Measurements from ENCODE around the gene TMEM117. TPM values are rescaled to one million over a fixed set of nuclear protein-coding genes. Genes with fewer than 3 reads are reported as not detected.
"Not testable (repeated sequence)": the region's sequence is repeated elsewhere in the genome, so short reads cannot be mapped to it uniquely, and the experiment has no call there.

TMEM117 gene
- total RNA-seq, 6 experiments from 2014 or later, result 2.4 to 15.3 (median 3.1) TPM

GRCh38 chr12:44245932-44246331, 410.1 kb downstream of the TMEM117 start:
- 86% methylated on average over 2 of the region's 2 CpGs for WGBS (ENCODE audit: insufficient coverage, low coverage, low lambda C conversion rate, missing lambda C conversion rate)
- H3K27ac ChIP-seq, result no peak overlapping the region

GRCh38 chr12:44246482-44247105, 410.7 kb downstream of the TMEM117 start:
- H3K27me3 ChIP-seq, result no peaks in the 10 kb centered on the region
- DNase-seq (no peak), ATAC-seq (no peak)
- intact Hi-C loops (cut with DNase I), result no loop called here
- no peaks in the 10 kb centered on the region for H3K9me3 ChIP-seq
- no peak overlapping the region for H3K27ac ChIP-seq
- no peaks in the 10 kb centered on the region for H3K36me3 ChIP-seq
- TF ChIP-seq POLR2A (IDR thresholded peaks at IDR 0.05) (no peak), CTCF (IDR thresholded peaks at IDR 0.05) (no peak)
- H3K4me1 ChIP-seq, result no peaks in the 10 kb centered on the region
- 83% methylated on average over 3 of the region's 3 CpGs for WGBS (ENCODE audit: insufficient coverage, low coverage, low lambda C conversion rate, missing lambda C conversion rate)
- no peak overlapping the region for H3K4me3 ChIP-seq

More at GRCh38 chr12:44245932-44246331, 410.1 kb downstream of the TMEM117 start:
- H3K9me3 ChIP-seq, result no peaks in the 10 kb centered on the region
- no peak for TF ChIP-seq POLR2A (IDR thresholded peaks at IDR 0.05)
- TF ChIP-seq CTCF (IDR thresholded peaks at IDR 0.05), result no peak
- DNase-seq (no peak), ATAC-seq (no peak)
- no peaks in the 10 kb centered on the region for H3K4me1 ChIP-seq
- intact Hi-C loops (cut with DNase I), result no loop called here
- no peaks in the 10 kb centered on the region for H3K27me3 ChIP-seq
- H3K4me3 ChIP-seq, result no peak overlapping the region
- H3K36me3 ChIP-seq, result no peaks in the 10 kb centered on the region

- H3K36me3 ChIP-seq, result no peaks in the 10 kb centered on the region
- no peak overlapping the region for H3K27ac ChIP-seq
- H3K27me3 ChIP-seq, result no peaks in the 10 kb centered on the region
- intact Hi-C loops (cut with DNase I), result no loop called here
- H3K9me3 ChIP-seq, result no peaks in the 10 kb centered on the region
- DNase-seq (no peak), ATAC-seq (no peak)
- 95% methylated on average over 3 of the region's 4 CpGs for WGBS (ENCODE audit: insufficient coverage, low coverage, low lambda C conversion rate, missing lambda C conversion rate)
- no peak overlapping the region for H3K4me3 ChIP-seq
- no peaks in the 10 kb centered on the region for H3K4me1 ChIP-seq
- TF ChIP-seq CTCF (IDR thresholded peaks at IDR 0.05) (no peak), POLR2A (IDR thresholded peaks at IDR 0.05) (no peak)
Observed at GRCh38 chr12:44247588-44247987, 411.7 kb downstream of the TMEM117 start.

GRCh38 chr12:44248436-44248835, 412.6 kb downstream of the TMEM117 start:
- no peaks in the 10 kb centered on the region for H3K27me3 ChIP-seq
- H3K27ac ChIP-seq, result no peak overlapping the region
- DNase-seq (no peak), ATAC-seq (no peak)
- H3K4me3 ChIP-seq, result no peak overlapping the region
- no peaks in the 10 kb centered on the region for H3K9me3 ChIP-seq
- intact Hi-C loops (cut with DNase I), result no loop called here
- WGBS (ENCODE audit: insufficient coverage, low coverage, low lambda C conversion rate, missing lambda C conversion rate), result no CpG with 5 or more reads among the region's 4 CpGs
- no peaks in the 10 kb centered on the region for H3K36me3 ChIP-seq
- TF ChIP-seq POLR2A (IDR thresholded peaks at IDR 0.05) (no peak), CTCF (IDR thresholded peaks at IDR 0.05) (no peak)
- H3K4me1 ChIP-seq, result no peaks in the 10 kb centered on the region

- intact Hi-C loops (cut with DNase I); H3K4me1 ChIP-seq; H3K9me3 ChIP-seq; H3K27me3 ChIP-seq; DNase-seq; H3K36me3 ChIP-seq; ATAC-seq; H3K27ac ChIP-seq; H3K4me3 ChIP-seq: not testable (repeated sequence)
- WGBS (ENCODE audit: insufficient coverage, low coverage, low lambda C conversion rate, missing lambda C conversion rate), result 100% methylated on average over 1 of the region's 1 CpG
Observed at GRCh38 chr12:44250440-44250839, 414.6 kb downstream of the TMEM117 start.
